ENCODE data around the gene KLHL40. TPM values are rescaled to one million over a fixed set of nuclear protein-coding genes. Genes with fewer than 3 reads are reported as not detected.
"Not testable (repeated sequence)": the region's sequence is repeated elsewhere in the genome, so short reads cannot be mapped to it uniquely, and the experiment has no call there.

KLHL40 gene
- polyA plus RNA-seq, 6 donors from 2014 or later = not detected

GRCh38 chr3:42709621-42710020 is 24.3 kb downstream of the KLHL40 start:
- Mint-ChIP-seq H3K4me1 (peaks cover 13 to 14% (median 14%) of the 10 kb centered on the region in 3 donors), H3K36me3 (no peaks in the 10 kb centered on the region), H3K4me3 (no peak overlapping the region)

GRCh38 chr3:42710323-42711021 is 25.1 kb downstream of the KLHL40 start:
- no peak for DNase-seq
- no peak overlapping the region for H3K4me3 Mint-ChIP-seq
- H3K27ac Mint-ChIP-seq = no peak overlapping the region
- no peak for ATAC-seq (ENCODE audit: low read depth in 2 of 2)
- no peaks in the 10 kb centered on the region for H3K9me3 Mint-ChIP-seq
- H3K4me1 Mint-ChIP-seq = peaks cover 13 to 14% (median 14%) of the 10 kb centered on the region in 3 donors
- H3K36me3 Mint-ChIP-seq = no peaks in the 10 kb centered on the region
- peaks cover 4 to 23% (median 21%) of the 10 kb centered on the region in 3 donors for H3K27me3 Mint-ChIP-seq

More at GRCh38 chr3:42709621-42710020, 24.3 kb downstream of the KLHL40 start:
- Mint-ChIP-seq H3K27ac (no peak overlapping the region), H3K27me3 (peaks cover 4 to 27% (median 24%) of the 10 kb centered on the region in 3 donors), H3K9me3 (no peaks in the 10 kb centered on the region)
- DNase-seq (no peak), ATAC-seq (ENCODE audit: low read depth in 2 of 2) (no peak)

GRCh38 chr3:42711491-42712343 is 26.4 kb downstream of the KLHL40 start:
- H3K4me3 Mint-ChIP-seq = peak overlapping the region in 1 of 8 donors; percentile 53
- H3K36me3 Mint-ChIP-seq = no peaks in the 10 kb centered on the region
- H3K27ac Mint-ChIP-seq = no peak overlapping the region
- ATAC-seq (ENCODE audit: low read depth in 2 of 2) = no peak
- H3K4me1 Mint-ChIP-seq = peaks cover 13 to 14% (median 14%) of the 10 kb centered on the region in 3 donors
- no peak for DNase-seq
- no peaks in the 10 kb centered on the region for H3K9me3 Mint-ChIP-seq
- H3K27me3 Mint-ChIP-seq = peaks cover 0 to 21% (median 21%) of the 10 kb centered on the region in 3 donors

GRCh38 chr3:42712344-42712648 is 27.0 kb downstream of the KLHL40 start:
- ATAC-seq (ENCODE audit: low read depth in 2 of 2) = no peak
- Mint-ChIP-seq H3K27me3 (peaks cover 0 to 17% (median 17%) of the 10 kb centered on the region in 3 donors), H3K36me3 (no peaks in the 10 kb centered on the region), H3K4me3 (no peak overlapping the region), H3K9me3 (no peaks in the 10 kb centered on the region), H3K27ac (no peak overlapping the region), H3K4me1 (peaks cover 13 to 14% (median 14%) of the 10 kb centered on the region in 3 donors)
- DNase-seq = no peak

GRCh38 chr3:42712688-42713372 is 27.5 kb downstream of the KLHL40 start:
- Mint-ChIP-seq H3K9me3 (no peaks in the 10 kb centered on the region), H3K4me1 (peaks cover 13 to 14% (median 14%) of the 10 kb centered on the region in 3 donors), H3K4me3 (peak overlapping the region in 3 of 8 donors; percentile 15 to 65 (median 56)), H3K36me3 (no peaks in the 10 kb centered on the region), H3K27me3 (peaks cover 0 to 13% (median 12%) of the 10 kb centered on the region in 3 donors), H3K27ac (peak overlapping the region in 2 of 6 donors; percentile 28 to 36)
- DNase-seq (no peak), ATAC-seq (ENCODE audit: low read depth in 2 of 2) (no peak)

- Mint-ChIP-seq H3K27me3 (peaks cover 0 to 13% (median 12%) of the 10 kb centered on the region in 3 donors), H3K4me3 (peak overlapping the region in 2 of 8 donors; percentile 34 to 56), H3K4me1 (peaks cover 13 to 14% (median 14%) of the 10 kb centered on the region in 3 donors), H3K9me3 (no peaks in the 10 kb centered on the region), H3K27ac (no peak overlapping the region), H3K36me3 (no peaks in the 10 kb centered on the region)
- ATAC-seq (ENCODE audit: low read depth in 2 of 2) = no peak
- DNase-seq = no peak
Measured at GRCh38 chr3:42713747-42714146, 28.4 kb downstream of the KLHL40 start.

- Mint-ChIP-seq H3K4me1 (peaks cover 13 to 14% (median 14%) of the 10 kb centered on the region in 3 donors), H3K27ac (no peak overlapping the region), H3K4me3 (no peak overlapping the region), H3K9me3 (no peaks in the 10 kb centered on the region), H3K27me3 (peaks cover 0 to 9% (median 7%) of the 10 kb centered on the region in 3 donors), H3K36me3 (no peaks in the 10 kb centered on the region)
- DNase-seq (no peak), ATAC-seq (ENCODE audit: low read depth in 2 of 2) (no peak)
Measured at GRCh38 chr3:42714171-42714852, 29.0 kb downstream of the KLHL40 start.

GRCh38 chr3:42717306-42717705 is 32.0 kb downstream of the KLHL40 start:
- DNase-seq (no peak), ATAC-seq (ENCODE audit: low read depth in 2 of 2) (no peak)
- Mint-ChIP-seq H3K27ac (peak overlapping the region in 1 of 6 donors; percentile 65), H3K27me3 (peaks cover 0 to 12% (median 8%) of the 10 kb centered on the region in 3 donors), H3K4me3 (no peak overlapping the region), H3K4me1 (peaks cover 13 to 14% (median 14%) of the 10 kb centered on the region in 3 donors), H3K36me3 (no peaks in the 10 kb centered on the region), H3K9me3 (peaks cover 0 to 2% (median 0%) of the 10 kb centered on the region in 7 donors)

- ATAC-seq (ENCODE audit: low read depth in 2 of 2) (no peak), DNase-seq (no peak)
- Mint-ChIP-seq H3K4me1 (peaks cover 9 to 10% (median 9%) of the 10 kb centered on the region in 3 donors), H3K27me3 (peaks cover 0 to 19% (median 14%) of the 10 kb centered on the region in 3 donors), H3K27ac (no peak overlapping the region), H3K9me3 (peaks cover 0 to 2% (median 0%) of the 10 kb centered on the region in 7 donors), H3K4me3 (no peak overlapping the region), H3K36me3 (no peaks in the 10 kb centered on the region)
Measured at GRCh38 chr3:42718338-42718737, 33.0 kb downstream of the KLHL40 start.

- ATAC-seq (ENCODE audit: low read depth in 2 of 2) = no peak
- Mint-ChIP-seq H3K9me3 (peaks cover 0 to 2% (median 0%) of the 10 kb centered on the region in 7 donors), H3K4me1 (peaks cover 2 to 4% (median 3%) of the 10 kb centered on the region in 3 donors), H3K27me3 (peaks cover 0 to 21% (median 18%) of the 10 kb centered on the region in 3 donors), H3K27ac (no peak overlapping the region), H3K4me3 (no peak overlapping the region), H3K36me3 (no peaks in the 10 kb centered on the region)
- DNase-seq = no peak
Measured at GRCh38 chr3:42719002-42719401, 33.7 kb downstream of the KLHL40 start.

GRCh38 chr3:42720126-42720525 is 34.8 kb downstream of the KLHL40 start:
- DNase-seq (no peak), ATAC-seq (ENCODE audit: low read depth in 2 of 2) (no peak)
- Mint-ChIP-seq H3K27me3 (peaks cover 4 to 26% (median 25%) of the 10 kb centered on the region in 3 donors), H3K36me3 (no peaks in the 10 kb centered on the region), H3K4me1 (no peaks in the 10 kb centered on the region), H3K4me3 (no peak overlapping the region), H3K27ac (no peak overlapping the region), H3K9me3 (peaks cover 0 to 2% (median 0%) of the 10 kb centered on the region in 7 donors)

- H3K27me3 Mint-ChIP-seq = peaks cover 4 to 38% (median 33%) of the 10 kb centered on the region in 3 donors
- ATAC-seq (ENCODE audit: low read depth in 2 of 2) (no peak), DNase-seq (no peak)
- H3K36me3 Mint-ChIP-seq = no peaks in the 10 kb centered on the region
- peaks cover 0 to 2% (median 0%) of the 10 kb centered on the region in 7 donors for H3K9me3 Mint-ChIP-seq
- H3K4me1 Mint-ChIP-seq = no peaks in the 10 kb centered on the region
- no peak overlapping the region for H3K4me3 Mint-ChIP-seq
- H3K27ac Mint-ChIP-seq = no peak overlapping the region
Measured at GRCh38 chr3:42721690-42722089, 36.4 kb downstream of the KLHL40 start.

GRCh38 chr3:42722442-42722841 is 37.1 kb downstream of the KLHL40 start:
- not testable (repeated sequence) for ATAC-seq (ENCODE audit: low read depth in 2 of 2); H3K4me3 Mint-ChIP-seq; H3K9me3 Mint-ChIP-seq; H3K4me1 Mint-ChIP-seq; H3K36me3 Mint-ChIP-seq; H3K27ac Mint-ChIP-seq; DNase-seq
- peaks cover 4 to 38% (median 33%) of the 10 kb centered on the region in 3 donors for H3K27me3 Mint-ChIP-seq
